DOHH2 (cell line): ENCODE data around the gene FAM76B.

Experiments
- H3F3A ChIP-seq: fragments of 200-600 bp; sonication (generic), shearing (Covaris generic); 2 replicates; pipeline ENCODE4 v1.6.0; 2016; ENCODE audit warnings: antibody characterized with exemption, mild to moderate bottlenecking; ENCODE audit not compliant: control insufficient read depth, insufficient read depth
- H3K27ac ChIP-seq: fragments of 200-600 bp; sonication (generic); 2 replicates; pipeline ENCODE4 v1.5.1; 2014; ENCODE audit warnings: low read depth, mild to moderate bottlenecking, low read length, moderate library complexity
- H3K27me3 ChIP-seq: fragments of 200-600 bp; sonication (generic); 2 replicates; pipeline ENCODE4 v1.6.1; 2014; ENCODE audit warnings: mild to moderate bottlenecking, low read length, mixed read lengths; ENCODE audit not compliant: control insufficient read depth
- H3K36me3 ChIP-seq: fragments of 200-600 bp; sonication (generic); 2 replicates; pipeline ENCODE4 v1.6.1; 2014; ENCODE audit warnings: mild to moderate bottlenecking, low read length, moderate library complexity, mixed read lengths; ENCODE audit not compliant: control insufficient read depth
- H3K4me1 ChIP-seq: fragments of 200-600 bp; sonication (generic); 2 replicates; pipeline ENCODE4 v1.6.1; 2014; ENCODE audit warnings: mild to moderate bottlenecking, low read length, mixed read lengths; ENCODE audit not compliant: control insufficient read depth
- H3K4me2 ChIP-seq: fragments of 200-600 bp; sonication (generic); 2 replicates; pipeline ENCODE4 v1.6.0; 2014; ENCODE audit warnings: mild to moderate bottlenecking, low read length, moderate library complexity
- H3K4me3 ChIP-seq: fragments of 200-600 bp; sonication (generic); 2 replicates; pipeline ENCODE4 v1.5.1; 2014; ENCODE audit warnings: mild to moderate bottlenecking, low read length, mixed read lengths
- H3K79me2 ChIP-seq: fragments of 200-600 bp; sonication (generic); 2 replicates; pipeline ENCODE4 v1.6.1; 2014; ENCODE audit warnings: mild to moderate bottlenecking, low read length, mixed read lengths; ENCODE audit not compliant: control insufficient read depth
- H3K9me2 ChIP-seq: fragments of 200-600 bp; sonication (generic); replicated peaks from 2 replicates; pipeline ENCODE4 v1.6.1; 2014; ENCODE audit warnings: mild to moderate bottlenecking, low read length, mixed read lengths; ENCODE audit not compliant: control insufficient read depth
- H3K9me3 ChIP-seq: fragments of 200-600 bp; sonication (generic); 2 replicates; pipeline ENCODE4 v1.6.1; 2014; ENCODE audit warnings: antibody characterized with exemption, low read length, mixed read lengths; ENCODE audit not compliant: control insufficient read depth, insufficient read depth
- H4K20me1 ChIP-seq: fragments of 200-600 bp; sonication (generic); 2 replicates; pipeline ENCODE4 v1.6.0; 2014; ENCODE audit warnings: low read depth, mild to moderate bottlenecking, antibody characterized with exemption, low read length, moderate library complexity; ENCODE audit not compliant: control insufficient read depth, insufficient read depth
- CTCF ChIP-seq: fragments of 200-600 bp; sonication (generic); IDR thresholded peaks from one replicate; pipeline ENCODE4 v1.5.1; 2014; ENCODE audit warnings: antibody characterized with exemption, mild to moderate bottlenecking, low read depth, low read length; ENCODE audit not compliant: poor library complexity, severe bottlenecking
- EZH2phosphoT487 ChIP-seq: fragments of 200-600 bp; sonication (generic); IDR thresholded peaks from 2 replicates; pipeline ENCODE4 v1.6.1; 2017; ENCODE audit warnings: borderline replicate concordance, mild to moderate bottlenecking, antibody characterized with exemption, low read length, moderate library complexity, mixed read lengths

The FAM76B gene

GRCh38 chr11:95796501-95796900, 6.9 kb upstream of the FAM76B start:
- Histone ChIP-seq H3K4me1 (peaks cover 22% of the 10 kb centered on the region), H3K36me3 (peaks cover 54% of the 10 kb centered on the region), H3K9me3 (no peaks in the 10 kb centered on the region), H3K4me2 (no peak overlapping the region), H4K20me1 (peaks cover 16% of the 10 kb centered on the region; the same call in 1 of the 2 replicates), H3K4me3 (no peak overlapping the region), H3K27ac (no peak overlapping the region), H3K9me2 (no peaks in the 10 kb centered on the region), H3K27me3 (no peaks in the 10 kb centered on the region), H3F3A (no peaks in the 10 kb centered on the region), H3K79me2 (peaks cover 75% of the 10 kb centered on the region)
- TF ChIP-seq EZH2phosphoT487: no peak
- no peak for TF ChIP-seq CTCF

DNA sequence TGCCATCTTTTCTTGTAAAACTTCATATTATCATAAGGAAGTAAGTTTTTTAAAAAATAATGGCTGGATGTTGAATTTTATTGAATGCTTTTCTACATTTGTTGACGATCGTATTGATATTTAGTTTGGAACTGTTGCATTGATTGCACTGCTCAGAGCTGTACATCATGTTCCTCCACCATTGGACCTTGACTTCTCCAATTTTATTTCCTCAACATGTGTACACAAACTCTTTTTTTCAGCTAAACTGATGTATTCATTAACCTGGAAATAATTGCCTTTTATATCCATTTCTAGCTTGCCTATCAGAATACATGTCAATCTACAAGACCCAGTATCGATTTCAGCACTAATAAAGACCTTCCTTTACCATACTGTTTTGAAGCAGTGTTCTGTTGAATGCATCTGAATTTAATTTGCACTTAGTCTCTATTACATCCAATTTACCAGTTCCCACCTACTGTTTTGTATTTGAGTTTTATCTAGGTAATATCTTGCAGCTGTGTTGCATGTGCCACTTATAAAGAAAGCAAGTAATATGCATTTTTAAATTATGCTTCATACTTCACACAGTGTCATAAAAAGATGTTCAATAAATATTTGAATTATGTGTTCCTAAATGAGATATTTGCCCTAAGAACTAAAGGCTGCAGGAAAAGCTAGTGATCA, 6.2 kb upstream of the FAM76B start:
- no peaks in the 10 kb centered on the region for H3K9me3 ChIP-seq
- H3K4me2 ChIP-seq: no peak overlapping the region
- H3F3A ChIP-seq: no peaks in the 10 kb centered on the region
- peaks cover 83% of the 10 kb centered on the region for H3K79me2 ChIP-seq
- no peaks in the 10 kb centered on the region for H3K27me3 ChIP-seq
- H3K4me1 ChIP-seq: peaks cover 26% of the 10 kb centered on the region
- H3K27ac ChIP-seq: no peak overlapping the region
- no peak overlapping the region for H3K4me3 ChIP-seq
- peaks cover 48% of the 10 kb centered on the region for H3K36me3 ChIP-seq
- H4K20me1 ChIP-seq: peaks cover 20% of the 10 kb centered on the region; the same call in 1 of the 2 replicates
- no peaks in the 10 kb centered on the region for H3K9me2 ChIP-seq
- TF ChIP-seq CTCF (no peak), EZH2phosphoT487 (no peak)

DNA sequence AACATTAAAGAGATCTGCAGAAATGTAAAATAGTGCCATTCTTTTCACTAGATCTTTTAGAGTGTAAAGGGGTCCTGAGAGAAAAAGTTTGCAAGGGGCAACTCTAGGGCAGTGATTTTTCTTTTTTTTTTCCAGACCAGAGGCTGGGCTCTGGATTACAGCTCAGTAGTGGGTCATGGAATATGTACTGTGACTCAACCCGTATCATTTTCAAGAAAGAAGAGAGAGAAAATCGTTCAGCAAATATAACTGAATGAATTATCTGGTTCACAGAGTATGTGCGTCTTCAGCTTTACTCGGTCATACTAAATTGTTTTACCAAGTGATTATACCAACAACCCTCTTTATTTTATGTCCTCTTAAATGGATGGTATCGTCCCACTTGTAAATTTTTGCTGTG, 4.5 kb upstream of the FAM76B start:
- peaks cover 26% of the 10 kb centered on the region for H3K4me1 ChIP-seq
- peaks cover 20% of the 10 kb centered on the region; the same call in 1 of the 2 replicates for H4K20me1 ChIP-seq
- no peaks in the 10 kb centered on the region for H3K9me3 ChIP-seq
- H3K4me2 ChIP-seq: no peak overlapping the region
- no peaks in the 10 kb centered on the region for H3K9me2 ChIP-seq
- no peak overlapping the region for H3K4me3 ChIP-seq
- peaks cover 40% of the 10 kb centered on the region for H3K36me3 ChIP-seq
- H3K27ac ChIP-seq: no peak overlapping the region
- no peaks in the 10 kb centered on the region for H3F3A ChIP-seq
- H3K27me3 ChIP-seq: no peaks in the 10 kb centered on the region
- TF ChIP-seq CTCF (no peak), EZH2phosphoT487 (no peak)
- peaks cover 87% of the 10 kb centered on the region for H3K79me2 ChIP-seq
